Activated CD8-positive, alpha-beta memory T cell treated with anti-CD3 and anti-CD28 coated beads for 4 hours (primary cell): Measurements from ENCODE around the gene SCGB2A2.

Source experiments
- DNase-seq, 2 donors: peaks; one replicate each; pipeline ENCODE4 v3.0.0-alpha.2; 2020; ENCODE audit warnings: low read depth in 2 of 2

SCGB2A2 gene

DNA sequence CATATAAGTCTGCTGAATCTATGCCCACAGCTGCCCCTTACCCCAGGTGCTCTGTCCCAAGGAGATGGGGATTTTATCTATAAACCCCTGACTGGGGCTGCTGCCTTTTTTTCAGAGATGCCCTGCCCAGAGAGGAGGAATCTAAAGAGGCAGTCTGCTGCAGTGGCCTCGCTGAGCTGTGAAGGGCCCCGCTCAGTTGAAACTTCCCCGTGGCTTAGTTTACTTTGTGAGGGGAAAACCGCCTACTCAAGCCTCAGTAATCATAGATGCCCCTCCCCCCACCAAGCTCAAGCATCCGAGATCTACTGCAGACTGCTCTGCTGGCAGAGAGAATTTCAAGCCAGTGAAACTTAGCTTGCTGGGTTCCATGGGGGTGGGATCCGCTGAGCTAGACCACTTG, 36.3 kb downstream of the SCGB2A2 start:
- DNase-seq, result no peak

GRCh38 chr11:62307950-62308349, 38.0 kb downstream of the SCGB2A2 start:
- no peak for DNase-seq

DNA sequence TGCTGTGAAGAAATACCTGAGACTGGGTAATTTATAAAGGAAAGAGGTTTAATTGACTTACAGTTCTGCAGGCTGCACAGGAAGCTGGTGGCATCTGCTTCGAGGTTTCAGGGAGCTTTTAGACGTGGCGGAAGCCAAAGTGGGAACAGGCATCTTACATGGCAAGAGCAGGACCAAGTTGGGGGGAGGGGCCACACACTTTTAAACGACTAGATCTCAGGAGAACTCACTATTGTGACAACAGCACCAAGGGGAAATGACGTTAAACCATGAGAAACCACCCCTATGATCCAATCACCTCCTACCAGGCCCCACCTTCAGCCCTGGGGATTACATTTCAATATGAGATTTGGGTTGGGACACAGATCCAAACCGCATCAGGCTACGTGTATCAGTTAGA, 40.0 kb downstream of the SCGB2A2 start:
- DNase-seq, result no peak

GRCh38 chr11:62315431-62315830, 45.5 kb downstream of the SCGB2A2 start:
- no peak for DNase-seq

- DNase-seq, result no peak
Measured at GRCh38 chr11:62322524-62322923, 52.6 kb downstream of the SCGB2A2 start.
